Measurements from ENCODE around the gene MPEG1. TPM values are rescaled to one million over a fixed set of nuclear protein-coding genes. Genes with fewer than 3 reads are reported as not detected.

Gene MPEG1
- total and polyA plus RNA-seq, 4 donors = 3.2 to 27.2 (median 16.9) TPM

- no peak for TF ChIP-seq EGR1 (IDR thresholded peaks at IDR 0.05; ENCODE audit: low read depth in 2 of 2)
- TF ChIP-seq ATF3 (IDR thresholded peaks at IDR 0.05) = no peak
Measured at GRCh38 chr11:59164028-59164427, 48.7 kb downstream of the MPEG1 start (continued).

Small RNA genes lying within 50 kb of the gene (small RNA-seq; reads per million reads assigned to genes)
- gene RN7SL42P = not detected

Other genes with a start within 250 kb of the MPEG1 start
- gene GLYATL1B, start 126.6 kb downstream of the MPEG1 start, total RNA-seq = not detected
- gene GLYATL1B, start 126.6 kb downstream of the MPEG1 start, polyA plus RNA-seq = not detected
- gene FAM111B, start 105.7 kb downstream of the MPEG1 start, total RNA-seq = 1 to 10 TPM in 1 of 2 donors, under 1 TPM in 1; 0.08 to 2.6 TPM
- gene FAM111B, start 105.7 kb downstream of the MPEG1 start, polyA plus RNA-seq = 1 to 10 TPM in 1 of 2 donors, under 1 TPM in 1; 0.32 to 2.4 TPM
- 10 to 100 TPM; 20.9 to 27.0 TPM for gene FAM111A, start 70.1 kb downstream of the MPEG1 start, total RNA-seq
- 1 to 10 TPM; 5.9 to 7.6 TPM for gene FAM111A, start 70.1 kb downstream of the MPEG1 start, polyA plus RNA-seq
- 10 to 100 TPM; 10.6 to 21.4 TPM for gene DTX4, start 40.8 kb downstream of the MPEG1 start, total RNA-seq
- 10 to 100 TPM in 1 of 2 donors, 1 to 10 TPM in 1; 7.5 to 17.9 TPM for gene DTX4, start 40.8 kb downstream of the MPEG1 start, polyA plus RNA-seq
- under 1 TPM in 1 of 2 donors, not detected in 1; 0.25 TPM for gene OR5AN1, start 146.0 kb upstream of the MPEG1 start, total RNA-seq
- under 1 TPM in 1 of 2 donors, not detected in 1; 0.06 TPM for gene OR5AN1, start 146.0 kb upstream of the MPEG1 start, polyA plus RNA-seq
- not detected for gene OR5A2, start 213.5 kb upstream of the MPEG1 start, total RNA-seq
- not detected for gene OR5A2, start 213.5 kb upstream of the MPEG1 start, polyA plus RNA-seq
- not detected for gene OR5A1, start 223.5 kb upstream of the MPEG1 start, total RNA-seq
- not detected for gene OR5A1, start 223.5 kb upstream of the MPEG1 start, polyA plus RNA-seq
- not detected for gene OR4D6, start 244.0 kb upstream of the MPEG1 start, total RNA-seq
- not detected for gene OR4D6, start 244.0 kb upstream of the MPEG1 start, polyA plus RNA-seq

Measured in liver (tissue), 6 donors.